Testis (tissue), 3 donors: ENCODE measurements around the gene CCNY. TPM values are rescaled to one million over a fixed set of nuclear protein-coding genes. Genes with fewer than 3 reads are reported as not detected.

Experiments
- DNase-seq: peaks from one replicate; pipeline ENCODE4 v3.0.0-alpha.2; 2019
- H3K27ac ChIP-seq, 2 donors: fragments of 200-600 bp; sonication (generic); one replicate each; pipeline ENCODE4 v1.5.1; 2019
- H3K27me3 ChIP-seq: fragments of 200-600 bp; sonication (generic); one replicate; pipeline ENCODE4 v1.5.1; 2019
- H3K36me3 ChIP-seq: fragments of 200-600 bp; sonication (generic); one replicate; pipeline ENCODE4 v1.5.1; 2017; ENCODE audit warnings: low read depth; ENCODE audit errors: missing control alignments
- H3K4me1 ChIP-seq: fragments of 200-600 bp; sonication (generic); one replicate; pipeline ENCODE4 v1.5.1; 2019
- H3K4me3 ChIP-seq, 2 donors: fragments of 200-600 bp; sonication (generic); one replicate each; pipeline ENCODE4 v1.5.1; 2017 to 2019
- H3K9me3 ChIP-seq: fragments of 200-600 bp; sonication (generic); one replicate; pipeline ENCODE4 v1.5.1; 2017
- POLR2A ChIP-seq: fragments of 450-650 bp; IDR thresholded peaks from one replicate; pipeline ENCODE4 v1.6.1; 2017; ENCODE audit warnings: antibody characterized with exemption, mild to moderate bottlenecking, moderate library complexity
- WGBS, 2 donors: methylation state at CpG; one replicate each; pipeline ENCODE4 v1.1.5; 2018; 5-methylcytosine and 5-hydroxymethylcytosine counted together
- intact Hi-C: fragments of 100-400 bp; cut with DNase I; formaldehyde crosslinking; loops from one replicate; pipeline ENCODE4 v1.15.1; 2023; ENCODE audit warnings: low total_unique reads
- polyA plus RNA-seq: library from polyadenylated mRNA; stranded (reverse); fragments of 350-450 nt; fragmentation: Illumina TruSeq; extraction: RNeasy Lipid Tissue Mini Kit (QIAGEN cat#74804); gene quantifications from one replicate; pipeline ENCODE4 v1.2.3, GENCODE V29; 2014; ENCODE audit warnings: low read depth, low replicate concordance; ENCODE audit not compliant: insufficient read depth
- total RNA-seq, 2 donors: library from RNA; depleted of rRNA; stranded (reverse); fragments of >200 nt; gene quantifications; one replicate each; pipeline ENCODE4 v1.2.3, GENCODE V29; 2016
- TF ChIP-seq, protein P1 (sequence below), 3 experiments: fragments of 450-650 bp in 2 of 3; fragments of 200-600 bp in 1 of 3; sonication (generic) in 1 of 3; IDR thresholded peaks; one replicate each; pipeline ENCODE4 v1.5.1; 2016 to 2019; ENCODE audit warnings: antibody characterized with exemption in 3 of 3, mild to moderate bottlenecking in 2 of 3, moderate library complexity in 1 of 3

CCNY gene
- total and polyA plus RNA-seq, 3 donors from 2014 or later = 103 to 380 (median 132) TPM

- no peaks in the 10 kb centered on the region for H3K9me3 ChIP-seq
- H3K36me3 ChIP-seq = no peaks in the 10 kb centered on the region
- no peak for TF ChIP-seq POLR2A
- TF ChIP-seq, protein P1, sequence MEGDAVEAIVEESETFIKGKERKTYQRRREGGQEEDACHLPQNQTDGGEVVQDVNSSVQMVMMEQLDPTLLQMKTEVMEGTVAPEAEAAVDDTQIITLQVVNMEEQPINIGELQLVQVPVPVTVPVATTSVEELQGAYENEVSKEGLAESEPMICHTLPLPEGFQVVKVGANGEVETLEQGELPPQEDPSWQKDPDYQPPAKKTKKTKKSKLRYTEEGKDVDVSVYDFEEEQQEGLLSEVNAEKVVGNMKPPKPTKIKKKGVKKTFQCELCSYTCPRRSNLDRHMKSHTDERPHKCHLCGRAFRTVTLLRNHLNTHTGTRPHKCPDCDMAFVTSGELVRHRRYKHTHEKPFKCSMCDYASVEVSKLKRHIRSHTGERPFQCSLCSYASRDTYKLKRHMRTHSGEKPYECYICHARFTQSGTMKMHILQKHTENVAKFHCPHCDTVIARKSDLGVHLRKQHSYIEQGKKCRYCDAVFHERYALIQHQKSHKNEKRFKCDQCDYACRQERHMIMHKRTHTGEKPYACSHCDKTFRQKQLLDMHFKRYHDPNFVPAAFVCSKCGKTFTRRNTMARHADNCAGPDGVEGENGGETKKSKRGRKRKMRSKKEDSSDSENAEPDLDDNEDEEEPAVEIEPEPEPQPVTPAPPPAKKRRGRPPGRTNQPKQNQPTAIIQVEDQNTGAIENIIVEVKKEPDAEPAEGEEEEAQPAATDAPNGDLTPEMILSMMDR (IDR thresholded peaks at IDR 0.05) = no peak
- H3K27me3 ChIP-seq = no peaks in the 10 kb centered on the region
- WGBS, 2 donors = 87 to 89% methylated on average over 9 of the region's 9 CpGs
- DNase-seq = no peak
- H3K27ac ChIP-seq = no peak overlapping the region
- H3K4me3 ChIP-seq = no peak overlapping the region
- intact Hi-C loops = no loop called here
- peaks cover 27% of the 10 kb centered on the region for H3K4me1 ChIP-seq
These were observed 9.7 kb upstream of the CCNY start for GRCh38 chr10:35326466-35327235.

DNA sequence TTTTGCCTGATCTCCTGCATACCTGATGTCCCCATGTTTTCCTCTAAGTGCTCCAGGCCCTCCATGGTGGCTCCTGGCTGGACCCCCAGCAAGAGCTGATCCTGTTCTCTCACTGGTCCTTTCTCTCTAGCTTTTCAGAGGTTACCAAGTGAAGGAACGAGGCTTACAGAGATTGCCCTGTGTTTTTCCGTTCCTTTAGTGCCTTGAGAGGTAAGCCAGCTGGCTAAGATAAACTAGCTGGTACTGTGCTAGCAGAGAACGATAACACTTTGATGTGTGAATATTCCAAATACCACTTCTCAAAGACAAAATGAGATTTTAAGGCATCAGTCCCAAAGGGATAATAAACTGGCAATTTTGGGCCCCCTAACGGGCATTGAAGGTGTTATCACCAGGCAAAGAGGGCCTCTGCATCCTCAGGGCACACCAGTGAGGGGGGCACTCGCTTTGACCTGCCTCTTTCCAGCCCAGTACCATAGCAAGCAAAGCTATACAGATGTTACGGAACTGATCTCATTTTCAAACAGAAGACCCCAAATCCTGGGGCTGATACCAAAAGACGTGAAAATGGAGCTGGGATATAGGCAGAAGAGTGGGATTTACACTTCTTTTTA lies 8.4 kb upstream of the CCNY start:
- Histone ChIP-seq H3K9me3 (no peaks in the 10 kb centered on the region), H3K27me3 (no peaks in the 10 kb centered on the region), H3K4me3 (no peak overlapping the region), H3K27ac (no peak overlapping the region), H3K36me3 (no peaks in the 10 kb centered on the region), H3K4me1 (peaks cover 32% of the 10 kb centered on the region)
- TF ChIP-seq, protein P1 (IDR thresholded peaks at IDR 0.05) = no peak
- TF ChIP-seq POLR2A = no peak
- WGBS, 2 donors = 69 to 72% methylated on average over 7 of the region's 7 CpGs
- DNase-seq = no peak
- intact Hi-C loops = no loop called here

GRCh38 chr10:35328404-35329037 lies 7.8 kb upstream of the CCNY start:
- no peaks in the 10 kb centered on the region for H3K36me3 ChIP-seq
- no peak overlapping the region for H3K27ac ChIP-seq
- H3K4me1 ChIP-seq = peaks cover 32% of the 10 kb centered on the region
- H3K4me3 ChIP-seq = no peak overlapping the region
- no peaks in the 10 kb centered on the region for H3K9me3 ChIP-seq
- 50 to 57% methylated on average over 2 of the region's 2 CpGs for WGBS, 2 donors
- no peak for TF ChIP-seq POLR2A
- TF ChIP-seq, protein P1 (IDR thresholded peaks at IDR 0.05) = no peak
- no peak for DNase-seq
- intact Hi-C loops = no loop called here
- H3K27me3 ChIP-seq = no peaks in the 10 kb centered on the region

DNA sequence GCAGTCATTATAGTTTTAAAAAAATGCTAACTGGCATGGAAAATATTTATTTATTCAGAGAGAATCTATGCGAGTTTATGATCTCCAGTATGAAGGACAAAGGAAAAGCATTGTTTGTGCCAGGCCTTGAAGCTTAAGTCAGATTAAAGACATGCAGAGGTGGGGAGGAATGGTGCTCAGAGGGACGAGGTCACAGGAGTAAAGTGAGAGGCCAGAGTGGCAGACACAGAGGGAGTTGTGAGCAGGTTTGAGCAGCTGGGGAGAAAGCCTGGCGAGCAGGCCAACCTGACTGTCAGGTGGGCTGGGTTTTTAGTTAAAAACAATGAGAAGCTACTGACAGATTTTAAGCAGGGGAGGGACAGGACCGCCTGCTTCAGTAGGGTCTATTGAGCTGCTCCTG lies 6.8 kb upstream of the CCNY start:
- H3K4me3 ChIP-seq = no peak overlapping the region
- H3K4me1 ChIP-seq = peaks cover 37% of the 10 kb centered on the region

More for the DNA sequence above, 6.8 kb upstream of the CCNY start:
- H3K27me3 ChIP-seq = no peaks in the 10 kb centered on the region
- no peaks in the 10 kb centered on the region for H3K36me3 ChIP-seq
- no peak for TF ChIP-seq POLR2A
- TF ChIP-seq, protein P1 (IDR thresholded peaks at IDR 0.05) = no peak
- H3K9me3 ChIP-seq = no peaks in the 10 kb centered on the region
- peak overlapping the region; percentile 20 to 40 for H3K27ac ChIP-seq
- peak; percentile 40 for DNase-seq
- intact Hi-C loops = no loop called here
- 46 to 47% methylated on average over 4 of the region's 4 CpGs for WGBS, 2 donors
